ENCODE measurements around the gene HPRT1.
"Not testable (repeated sequence)": the region's sequence is repeated elsewhere in the genome, so short reads cannot be mapped to it uniquely, and the experiment has no call there.

The HPRT1 gene, protein sequence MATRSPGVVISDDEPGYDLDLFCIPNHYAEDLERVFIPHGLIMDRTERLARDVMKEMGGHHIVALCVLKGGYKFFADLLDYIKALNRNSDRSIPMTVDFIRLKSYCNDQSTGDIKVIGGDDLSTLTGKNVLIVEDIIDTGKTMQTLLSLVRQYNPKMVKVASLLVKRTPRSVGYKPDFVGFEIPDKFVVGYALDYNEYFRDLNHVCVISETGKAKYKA

DNA sequence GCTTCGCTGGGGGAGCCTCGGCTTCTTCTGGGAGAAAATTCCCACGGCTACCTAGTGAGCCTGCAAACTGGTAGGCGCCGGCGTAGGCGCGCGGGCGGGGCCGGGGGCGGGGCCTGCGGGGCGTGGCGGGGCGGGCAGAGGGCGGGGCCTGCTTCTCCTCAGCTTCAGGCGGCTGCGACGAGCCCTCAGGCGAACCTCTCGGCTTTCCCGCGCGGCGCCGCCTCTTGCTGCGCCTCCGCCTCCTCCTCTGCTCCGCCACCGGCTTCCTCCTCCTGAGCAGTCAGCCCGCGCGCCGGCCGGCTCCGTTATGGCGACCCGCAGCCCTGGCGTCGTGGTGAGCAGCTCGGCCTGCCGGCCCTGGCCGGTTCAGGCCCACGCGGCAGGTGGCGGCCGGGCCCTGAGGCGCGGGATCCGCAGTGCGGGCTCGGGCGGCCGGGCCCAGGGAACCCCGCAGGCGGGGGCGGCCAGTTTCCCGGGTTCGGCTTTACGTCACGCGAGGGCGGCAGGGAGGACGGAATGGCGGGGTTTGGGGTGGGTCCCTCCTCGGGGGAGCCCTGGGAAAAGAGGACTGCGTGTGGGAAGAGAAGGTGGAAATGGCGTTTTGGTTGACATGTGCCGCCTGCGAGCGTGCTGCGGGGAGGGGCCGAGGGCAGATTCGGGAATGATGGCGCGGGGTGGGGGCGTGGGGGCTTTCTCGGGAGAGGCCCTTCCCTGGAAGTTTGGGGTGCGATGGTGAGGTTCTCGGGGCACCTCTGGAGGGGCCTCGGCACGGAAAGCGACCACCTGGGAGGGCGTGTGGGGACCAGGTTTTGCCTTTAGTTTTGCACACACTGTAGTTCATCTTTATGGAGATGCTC is at the start of gene HPRT1:
HPRT1 (plus strand) TSS at position 161 of the 857 bp plus-strand sequence; CDS start at position 308, 147 bp downstream.
- DNase-seq = peak; percentile 55

DNA sequence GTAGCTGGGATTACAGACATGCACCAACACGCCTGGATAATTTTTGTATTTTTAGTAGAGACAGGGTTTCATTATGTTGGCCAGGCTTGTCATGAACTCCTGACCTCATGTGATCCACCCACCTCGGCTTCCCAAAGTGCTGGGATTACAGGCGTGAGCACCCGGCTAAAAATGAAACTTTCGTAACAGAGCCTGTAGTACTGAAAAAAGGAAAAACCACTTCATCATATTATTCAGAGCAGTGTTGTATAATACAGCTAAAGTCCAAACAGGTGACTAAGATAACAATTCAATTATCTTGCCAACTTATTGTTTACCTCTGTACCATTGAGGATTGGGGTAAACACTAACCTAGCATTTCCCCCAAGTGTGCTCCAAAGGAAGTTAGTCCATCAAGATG is 43.9 kb upstream of the HPRT1 start:
- no peak for DNase-seq

DNA sequence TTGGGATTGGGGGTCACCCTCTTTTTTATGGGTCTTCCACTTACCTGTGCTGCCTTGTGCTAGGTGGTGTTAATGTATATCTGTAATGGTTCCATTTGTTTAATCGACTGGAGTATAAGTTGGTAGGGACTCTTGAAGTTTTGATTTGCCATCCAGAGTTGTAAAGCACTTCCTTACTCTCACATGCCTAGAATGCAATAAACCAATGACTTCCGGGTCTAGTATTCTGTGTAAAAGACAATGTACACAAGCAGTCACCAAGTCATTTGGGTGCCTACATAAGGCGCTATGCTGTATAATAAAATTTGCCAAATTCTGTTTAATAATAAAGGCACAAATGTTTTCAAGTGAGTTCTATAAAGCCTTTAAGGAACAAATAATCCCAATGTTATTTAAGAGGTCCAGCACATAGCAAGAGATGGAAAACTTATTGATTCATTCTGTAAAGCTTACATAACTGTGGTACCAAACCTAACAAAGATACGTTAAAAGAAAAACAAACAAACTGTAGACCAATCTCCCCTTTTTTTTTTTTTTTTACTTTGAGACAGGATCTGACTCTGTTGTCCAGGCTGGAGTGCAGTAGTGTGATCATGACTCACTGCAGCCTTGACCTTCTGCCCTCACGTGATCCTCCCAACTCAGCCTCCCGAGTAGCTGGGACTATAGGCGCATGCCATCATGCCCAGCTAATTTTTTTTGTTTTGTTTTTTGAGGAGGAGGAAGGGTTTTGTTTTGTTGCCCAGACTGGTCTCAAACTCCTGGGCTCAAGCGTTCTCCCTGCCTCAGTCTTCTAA is 41.5 kb upstream of the HPRT1 start:
- DNase-seq = no peak

DNA sequence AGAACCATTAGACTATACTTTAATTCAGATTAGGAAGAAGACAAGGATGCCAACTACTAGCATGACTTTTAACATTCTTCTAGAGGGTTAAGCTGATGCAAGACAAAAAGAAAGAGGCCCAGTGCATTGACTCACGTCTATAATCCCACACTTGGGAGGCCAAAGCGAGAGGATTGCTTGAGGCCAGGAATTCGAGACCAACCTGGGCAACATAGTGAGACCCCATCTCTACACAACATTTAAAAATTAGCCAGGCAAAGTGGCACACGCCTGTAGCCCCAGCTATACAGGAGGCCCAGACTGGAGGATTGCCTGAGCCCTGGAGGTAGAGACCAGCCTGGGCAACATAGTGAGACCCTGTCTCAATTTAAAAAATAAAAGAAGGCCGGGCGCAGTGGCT is 40.2 kb upstream of the HPRT1 start:
- no peak for DNase-seq

DNA sequence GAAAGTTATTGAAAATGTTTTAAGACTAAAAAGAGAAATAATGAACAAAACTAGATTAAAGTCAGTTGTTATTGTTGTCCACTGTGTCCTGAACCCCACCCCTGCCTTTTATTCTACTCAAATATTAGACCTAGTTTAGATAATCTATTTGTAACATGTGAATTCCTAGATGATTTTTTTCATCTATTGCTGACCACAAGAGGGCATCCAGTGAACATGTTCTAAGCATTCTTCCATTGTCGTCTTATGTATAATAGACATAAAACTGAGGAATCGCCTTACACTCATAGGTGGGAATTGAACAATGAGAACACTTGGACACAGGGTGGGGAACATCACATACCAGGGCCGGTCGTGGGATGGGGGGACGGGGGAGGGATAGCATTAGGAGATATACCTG is 36.4 kb upstream of the HPRT1 start:
- no peak for DNase-seq

DNA sequence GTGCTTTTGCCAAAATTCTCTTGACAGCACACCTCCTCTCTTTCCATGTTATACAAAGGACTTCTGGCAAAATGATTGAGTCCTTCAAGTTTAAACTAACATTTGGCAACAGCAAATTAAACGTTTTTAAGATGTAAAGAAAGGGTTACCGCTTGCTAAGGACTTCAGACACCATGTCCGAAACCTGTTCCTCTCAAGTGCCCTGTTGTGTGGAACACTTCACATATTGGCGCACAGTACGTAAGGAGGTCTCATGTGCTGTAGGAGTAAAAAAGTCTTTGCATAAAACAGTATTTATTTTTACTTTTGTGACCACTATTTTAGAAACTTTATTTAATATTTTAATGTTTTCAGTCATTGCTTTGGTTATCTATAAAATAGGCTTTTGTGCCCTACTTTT is 33.7 kb upstream of the HPRT1 start:
- no peak for DNase-seq

DNA sequence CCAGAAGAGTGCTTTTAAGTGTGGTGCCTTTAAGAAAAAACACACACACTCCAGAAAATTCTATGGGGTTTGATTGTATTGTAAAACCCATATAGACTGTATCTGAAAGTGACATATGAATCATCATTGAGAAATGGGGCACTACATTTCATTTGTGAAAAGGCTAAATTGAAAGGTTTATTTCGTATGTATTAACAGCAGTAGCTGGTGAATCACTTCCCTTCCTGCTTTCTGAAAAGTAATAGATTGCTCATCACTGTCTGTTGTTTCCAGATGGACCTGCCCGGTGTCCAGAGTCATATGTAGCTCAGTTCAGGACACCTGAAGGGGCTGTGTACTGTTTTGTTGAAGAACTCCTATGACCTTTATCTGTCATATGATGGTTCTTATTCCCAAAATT is 28.1 kb upstream of the HPRT1 start:
- no peak for DNase-seq

DNA sequence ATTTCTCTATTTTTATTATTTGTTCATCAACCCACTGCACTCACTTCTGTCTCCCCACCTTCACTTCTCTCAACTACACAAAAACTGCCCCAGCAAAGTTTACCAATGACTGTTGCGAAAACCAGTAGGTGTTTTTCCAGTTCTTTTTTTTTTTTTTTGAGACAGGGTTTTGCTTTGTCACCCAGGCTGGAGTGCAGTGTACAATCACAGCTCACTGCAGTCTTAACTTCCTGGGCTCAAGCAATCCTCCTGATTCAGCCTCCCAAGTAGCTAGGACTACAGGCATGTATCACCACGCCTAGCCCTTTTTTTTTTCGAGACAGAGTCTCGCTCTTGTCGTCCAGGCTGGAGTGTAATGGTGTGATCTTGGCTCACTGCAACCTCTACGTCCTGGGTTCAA is 24.1 kb upstream of the HPRT1 start:
- DNase-seq = no peak

DNA sequence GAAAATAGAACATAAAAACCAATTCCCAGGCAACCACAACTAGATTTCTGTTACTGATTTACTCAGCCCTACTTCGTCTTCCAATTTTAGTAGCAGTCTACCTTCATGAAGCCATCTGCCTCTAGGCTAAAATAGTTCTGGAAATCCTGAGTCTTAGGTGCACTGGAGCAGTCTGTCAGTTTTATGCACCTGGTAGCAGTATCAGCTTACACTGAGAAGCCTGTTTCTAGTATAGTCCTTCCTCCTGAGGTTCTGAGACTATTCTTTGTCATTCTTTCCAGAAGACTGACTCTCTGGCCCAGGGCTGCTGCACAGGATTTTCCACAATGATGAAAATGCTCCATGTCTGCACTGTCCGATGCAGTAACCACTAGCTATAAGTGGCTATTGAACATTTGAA is 16.9 kb upstream of the HPRT1 start:
- no peak for DNase-seq

DNA sequence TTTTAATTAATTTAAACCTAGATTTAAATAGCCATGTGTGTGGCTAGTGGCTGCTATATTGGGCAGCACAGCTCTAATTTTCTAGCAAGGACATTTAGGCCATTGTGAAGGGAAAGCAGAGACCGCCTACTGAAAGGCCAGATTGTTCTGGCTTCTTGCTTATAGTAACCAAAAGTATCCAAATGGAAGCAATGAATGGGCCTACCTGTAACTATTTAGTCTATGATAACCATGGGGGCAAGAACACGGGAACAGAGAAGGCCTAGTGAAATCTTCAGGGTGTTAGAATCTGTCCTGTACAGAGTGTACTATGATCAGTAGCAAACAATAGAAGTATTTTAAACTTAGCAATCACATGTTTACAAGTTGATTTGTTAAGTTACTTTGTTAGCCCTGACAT is 16.5 kb upstream of the HPRT1 start:
- no peak for DNase-seq

DNA sequence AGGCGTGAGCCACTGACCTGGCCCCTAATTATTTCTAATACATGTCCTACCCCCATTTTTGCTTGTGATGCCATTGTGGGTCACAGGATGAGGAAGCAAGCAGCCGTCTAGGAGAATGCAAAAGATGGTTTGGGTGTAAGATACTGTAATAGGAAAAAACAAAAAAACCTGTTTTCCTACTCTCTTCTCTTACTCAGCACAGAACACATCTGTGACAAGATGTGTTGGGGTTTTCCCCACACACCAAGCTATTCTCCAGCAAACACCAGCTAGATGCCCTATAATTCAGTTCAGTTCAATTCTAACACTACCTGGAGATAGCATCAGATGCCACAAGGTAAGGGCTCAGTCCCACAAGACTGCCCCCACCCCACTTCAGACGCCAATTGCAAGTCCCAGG is 15.3 kb upstream of the HPRT1 start:
- no peak for DNase-seq

DNA sequence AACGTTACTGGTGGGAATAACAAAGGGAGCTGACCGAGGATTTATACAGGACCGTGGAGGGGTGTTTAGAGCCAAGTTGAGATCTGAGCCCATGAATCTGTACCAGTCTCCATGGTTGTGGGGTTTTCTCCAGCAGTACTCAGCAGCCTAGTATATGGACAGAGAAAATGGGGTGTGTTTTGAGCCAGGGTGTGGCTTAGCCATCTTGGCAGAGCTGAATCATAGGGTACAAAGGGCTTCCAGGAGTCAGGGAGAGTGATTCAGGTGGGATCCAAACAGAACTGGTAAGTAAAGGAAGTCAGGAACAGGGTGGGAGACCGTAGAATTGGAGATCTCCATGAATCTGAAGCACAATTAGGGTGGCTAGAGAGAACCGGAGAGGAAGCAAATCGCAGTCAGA is 7.4 kb upstream of the HPRT1 start:
- no peak for DNase-seq

DNA sequence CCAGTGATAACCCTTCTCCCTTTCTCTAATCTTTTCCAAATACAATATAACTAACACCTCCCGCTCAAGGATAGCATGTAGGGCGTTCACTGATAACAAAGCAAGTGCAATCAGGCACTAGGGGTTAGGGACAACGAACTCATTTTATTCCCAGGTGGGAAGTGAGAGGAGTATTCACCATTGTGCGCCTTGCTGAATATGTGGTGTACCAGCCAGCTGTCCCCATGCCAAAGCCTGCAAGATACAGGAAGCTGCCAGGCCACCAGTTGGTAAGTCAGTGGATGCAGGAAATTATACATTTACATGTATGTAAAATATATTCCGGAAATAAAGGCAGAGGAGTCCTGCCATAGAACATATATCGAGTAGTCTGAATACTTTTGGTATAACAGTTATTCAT is 6.3 kb upstream of the HPRT1 start:
- no peak for DNase-seq

DNA sequence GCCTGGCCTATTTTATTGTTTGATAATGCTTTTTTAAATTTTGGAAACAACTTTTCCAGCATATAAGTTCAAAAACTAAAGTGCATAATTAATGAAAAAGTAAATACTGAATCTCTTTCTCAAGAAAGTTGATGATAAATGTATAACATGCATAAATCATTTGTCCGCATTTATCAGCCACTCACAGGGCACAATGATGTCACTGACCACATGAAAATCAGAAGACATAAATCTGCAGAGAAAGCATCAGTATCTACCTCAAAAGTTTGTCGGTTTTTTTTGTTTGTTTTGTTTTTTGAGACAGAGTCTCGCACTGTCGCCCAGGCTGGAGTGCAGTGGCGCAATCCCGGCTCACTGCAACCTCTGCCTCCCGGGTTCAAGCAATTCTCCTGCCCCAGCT is 5.5 kb upstream of the HPRT1 start:
- DNase-seq = no peak

DNA sequence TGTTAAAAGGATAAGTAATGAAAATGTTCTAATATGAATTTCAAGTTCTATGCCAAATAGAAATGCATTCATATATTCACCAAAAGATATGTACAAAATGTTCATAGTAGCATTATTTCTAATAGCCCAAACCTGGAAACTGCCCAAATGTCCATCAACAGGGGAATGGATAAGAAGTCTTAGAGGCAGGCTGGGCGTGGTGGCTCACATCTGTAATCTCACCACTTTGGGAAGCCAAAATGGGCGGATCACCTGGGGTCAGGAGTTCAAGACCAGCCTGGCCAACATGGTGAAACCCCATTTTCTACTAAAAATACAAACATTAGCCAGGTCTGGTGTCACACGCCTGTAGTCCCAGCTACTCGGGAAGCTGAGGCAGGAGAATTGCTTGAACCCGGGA is 2.3 kb upstream of the HPRT1 start:
- no peak for DNase-seq

DNA sequence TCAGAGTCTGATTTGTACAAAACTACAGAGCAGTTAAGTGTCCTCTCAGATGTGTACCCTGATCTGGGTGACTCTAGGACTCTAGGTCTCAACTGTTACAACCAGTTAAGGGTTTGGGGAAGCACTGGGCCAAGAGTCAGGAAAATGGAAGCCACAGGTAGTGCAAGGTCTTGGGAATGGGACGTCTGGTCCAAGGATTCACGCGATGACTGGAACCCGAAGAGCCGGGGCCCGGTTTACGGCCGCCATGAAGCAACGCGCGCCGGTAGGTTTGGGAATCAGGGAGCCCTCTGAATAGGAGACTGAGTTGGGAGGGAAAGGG is 321 bp upstream of the HPRT1 start:
- DNase-seq = no peak

DNA sequence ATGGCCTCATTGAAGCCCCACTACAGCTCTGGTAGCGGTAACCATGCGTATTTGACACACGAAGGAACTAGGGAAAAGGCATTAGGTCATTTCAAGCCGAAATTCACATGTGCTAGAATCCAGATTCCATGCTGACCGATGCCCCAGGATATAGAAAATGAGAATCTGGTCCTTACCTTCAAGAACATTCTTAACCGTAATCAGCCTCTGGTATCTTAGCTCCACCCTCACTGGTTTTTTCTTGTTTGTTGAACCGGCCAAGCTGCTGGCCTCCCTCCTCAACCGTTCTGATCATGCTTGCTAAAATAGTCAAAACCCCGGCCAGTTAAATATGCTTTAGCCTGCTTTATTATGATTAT is 876 bp downstream of the HPRT1 start:
- DNase-seq = no peak

DNA sequence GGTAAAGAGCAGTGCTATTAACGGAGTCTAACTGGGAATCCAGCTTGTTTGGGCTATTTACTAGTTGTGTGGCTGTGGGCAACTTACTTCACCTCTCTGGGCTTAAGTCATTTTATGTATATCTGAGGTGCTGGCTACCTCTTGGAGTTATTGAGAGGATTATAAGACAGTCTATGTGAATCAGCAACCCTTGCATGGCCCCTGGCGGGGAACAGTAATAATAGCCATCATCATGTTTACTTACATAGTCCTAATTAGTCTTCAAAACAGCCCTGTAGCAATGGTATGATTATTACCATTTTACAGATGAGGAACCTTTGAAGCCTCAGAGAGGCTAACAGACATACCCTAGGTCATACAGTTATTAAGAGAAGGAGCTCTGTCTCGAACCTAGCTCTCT is 1.5 kb downstream of the HPRT1 start:
- DNase-seq = no peak

DNA sequence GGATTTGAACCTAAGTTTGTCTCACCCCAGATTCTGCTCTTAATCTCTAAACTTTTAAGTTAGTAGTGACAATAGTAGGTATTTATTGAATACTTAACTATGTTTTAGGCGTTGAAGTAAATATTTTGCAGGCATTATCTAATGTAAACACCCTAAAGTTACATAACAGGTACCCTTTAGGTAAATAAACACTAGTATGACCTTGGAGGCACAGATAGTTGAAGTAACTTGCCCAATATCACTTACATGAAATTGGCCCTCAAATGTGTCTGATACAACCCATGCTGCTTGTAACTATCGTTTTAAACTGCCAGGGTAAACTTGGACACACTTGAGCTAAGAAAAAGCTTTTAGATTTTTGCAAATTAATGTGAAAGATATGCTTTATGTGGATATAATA is 3.0 kb downstream of the HPRT1 start:
- no peak for DNase-seq

DNA sequence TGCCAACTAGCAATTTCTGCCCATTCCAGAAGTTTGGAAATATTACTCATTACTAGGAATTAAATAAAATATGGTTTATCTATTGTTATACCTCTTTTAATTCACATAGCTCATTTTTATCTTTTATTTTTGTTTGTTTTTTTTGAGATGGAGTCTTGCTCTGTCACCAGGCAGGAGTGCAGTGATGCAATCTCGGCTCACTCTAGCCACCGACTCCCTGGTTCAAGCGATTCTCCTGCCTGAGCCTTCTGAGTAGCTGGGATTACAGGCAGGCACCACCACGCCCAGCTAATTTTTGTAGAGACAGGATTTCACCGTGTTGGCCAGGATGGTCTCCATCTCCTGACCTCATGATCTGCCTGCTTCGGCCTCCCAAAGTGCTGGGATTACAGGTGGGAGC is 4.5 kb downstream of the HPRT1 start:
- not testable (repeated sequence) for DNase-seq

DNA sequence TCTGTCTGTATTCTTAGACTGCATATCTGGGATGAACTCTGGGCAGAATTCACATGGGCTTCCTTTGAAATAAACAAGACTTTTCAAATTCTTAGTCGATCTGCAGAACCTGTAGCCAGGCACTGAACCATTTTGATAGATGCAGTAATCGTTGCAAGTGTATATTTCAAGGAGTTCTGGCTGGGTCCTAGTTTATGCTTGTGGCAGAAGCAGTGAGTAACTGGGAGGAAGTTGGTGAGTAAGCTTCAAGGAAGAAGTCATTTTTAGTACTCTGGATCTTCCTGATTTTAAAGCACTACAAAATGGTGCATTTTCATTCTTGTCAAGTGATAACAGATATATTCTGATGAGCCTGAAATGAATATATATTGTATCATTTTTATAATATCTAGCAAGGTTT is 9.5 kb downstream of the HPRT1 start:
- no peak for DNase-seq

DNA sequence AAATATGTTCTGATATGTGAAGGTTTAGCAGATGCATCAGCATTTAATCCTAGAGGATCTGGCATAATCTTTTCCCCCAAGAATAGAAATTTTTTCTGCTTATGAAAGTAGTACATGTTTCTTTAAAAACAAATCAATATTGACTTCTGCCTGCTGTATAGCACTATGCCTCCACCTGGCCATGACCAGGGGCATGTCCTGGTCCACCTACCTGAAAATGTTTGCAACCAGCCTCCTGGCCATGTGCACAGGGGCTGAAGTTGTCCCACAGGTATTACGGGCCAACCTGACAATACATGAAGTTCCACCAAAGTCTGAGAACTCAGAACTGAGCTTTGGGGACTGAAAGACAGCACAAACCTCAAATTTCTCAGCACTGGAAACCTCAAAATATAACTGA is 10.0 kb downstream of the HPRT1 start:
- no peak for DNase-seq

DNA sequence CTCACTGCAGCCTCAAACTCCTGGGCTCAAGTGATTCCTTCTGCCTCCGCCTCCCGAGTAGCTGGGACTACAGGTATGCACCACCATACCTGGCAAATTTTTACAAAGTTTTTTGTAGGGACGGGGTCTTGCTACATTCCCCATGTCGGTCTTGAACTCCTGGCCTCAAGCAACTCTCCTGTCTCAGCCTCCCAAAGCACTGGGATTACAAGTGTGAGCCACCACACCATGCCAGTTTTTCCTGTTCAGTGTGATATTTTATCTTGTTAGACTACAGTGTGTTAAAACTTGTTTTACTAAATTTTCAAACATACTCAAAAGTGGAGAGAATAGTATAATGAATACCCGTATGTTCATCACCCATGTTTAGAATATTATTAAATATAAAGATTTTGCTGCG is 12.1 kb downstream of the HPRT1 start:
- no peak for DNase-seq

DNA sequence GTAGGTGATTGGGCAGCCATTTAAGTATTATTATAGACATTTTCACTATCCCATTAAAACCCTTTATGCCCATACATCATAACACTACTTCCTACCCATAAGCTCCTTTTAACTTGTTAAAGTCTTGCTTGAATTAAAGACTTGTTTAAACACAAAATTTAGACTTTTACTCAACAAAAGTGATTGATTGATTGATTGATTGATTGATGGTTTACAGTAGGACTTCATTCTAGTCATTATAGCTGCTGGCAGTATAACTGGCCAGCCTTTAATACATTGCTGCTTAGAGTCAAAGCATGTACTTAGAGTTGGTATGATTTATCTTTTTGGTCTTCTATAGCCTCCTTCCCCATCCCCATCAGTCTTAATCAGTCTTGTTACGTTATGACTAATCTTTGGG is 16.3 kb downstream of the HPRT1 start:
- DNase-seq = no peak
